ENCODE results near the gene NKAIN2.
"Not testable (repeated sequence)": the region's sequence is repeated elsewhere in the genome, so short reads cannot be mapped to it uniquely, and the experiment has no call there.

Gene NKAIN2

DNA sequence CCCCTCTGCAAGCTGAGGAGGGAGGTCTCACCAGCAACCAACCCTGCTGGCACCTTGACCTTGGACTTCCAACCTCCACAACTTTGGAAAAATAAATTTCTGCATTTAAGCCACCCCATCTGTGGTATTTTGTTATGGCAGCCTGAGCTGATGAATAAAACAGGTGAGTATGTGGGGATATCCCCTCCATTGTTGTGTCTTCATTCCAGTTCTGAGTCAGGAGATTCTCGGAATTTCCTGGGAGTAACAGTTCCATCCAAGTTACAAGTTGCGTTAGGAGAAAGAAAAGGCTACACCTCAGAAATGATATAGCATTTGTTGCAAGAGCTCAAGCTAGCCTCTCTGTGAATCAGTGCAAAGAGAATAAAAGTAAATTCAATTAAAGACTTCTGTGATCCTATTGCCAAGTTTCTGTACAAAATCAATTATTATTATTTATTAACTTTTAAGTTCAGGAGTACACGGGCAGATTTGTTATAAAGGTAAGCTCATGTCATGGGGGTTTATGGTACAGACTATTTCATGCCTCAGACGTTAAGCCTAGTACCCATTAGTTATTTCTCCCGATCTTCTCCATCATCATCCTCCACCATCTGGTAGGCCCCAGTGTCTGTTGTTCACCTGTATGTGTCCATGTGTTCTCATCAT, 153.0 kb downstream of the NKAIN2 start:
- no peak for DNase-seq (ENCODE audit: low read depth in 2 of 2, low spot score in 1 of 2)

DNA sequence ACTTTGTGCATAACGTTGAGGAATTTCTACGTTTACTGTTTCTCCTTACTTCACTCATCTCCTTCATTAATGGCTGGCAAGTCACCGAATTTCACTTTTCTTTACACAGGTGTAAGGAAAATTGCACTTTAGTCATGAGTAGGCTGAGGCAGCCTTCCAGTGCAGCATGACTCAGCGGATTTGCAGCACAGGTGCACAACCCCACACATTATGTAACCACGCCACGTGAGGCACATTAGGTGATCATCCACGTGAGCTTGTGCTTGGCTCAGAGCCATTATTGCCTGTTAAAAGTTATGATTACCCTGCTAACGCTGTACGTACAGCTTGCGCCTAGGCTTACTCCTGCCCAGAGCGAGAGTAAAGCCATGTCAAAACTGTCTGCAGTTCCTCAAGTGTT, 158.8 kb downstream of the NKAIN2 start:
- DNase-seq (ENCODE audit: low read depth in 2 of 2, low spot score in 1 of 2), result no peak

DNA sequence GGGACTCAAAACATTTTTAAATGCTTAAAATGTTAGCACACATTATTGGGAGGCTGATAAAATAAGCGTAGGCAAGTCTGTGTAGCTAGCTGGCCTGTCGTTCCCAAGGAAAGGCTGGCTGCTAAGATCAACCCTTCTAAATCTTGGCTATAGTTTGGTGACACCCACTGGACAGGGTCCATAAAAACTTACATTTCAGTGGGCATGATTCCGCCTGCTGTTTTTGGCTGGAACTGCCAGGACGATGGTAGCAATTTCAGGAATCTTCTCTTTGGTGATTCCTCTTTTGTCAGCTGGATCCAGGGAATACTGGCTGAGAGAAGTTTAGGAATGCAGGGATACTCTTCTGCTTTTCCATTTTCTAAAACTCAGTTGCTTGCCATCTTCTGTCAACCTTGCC, 162.2 kb downstream of the NKAIN2 start:
- no peak for DNase-seq (ENCODE audit: low read depth in 2 of 2, low spot score in 1 of 2)

DNA sequence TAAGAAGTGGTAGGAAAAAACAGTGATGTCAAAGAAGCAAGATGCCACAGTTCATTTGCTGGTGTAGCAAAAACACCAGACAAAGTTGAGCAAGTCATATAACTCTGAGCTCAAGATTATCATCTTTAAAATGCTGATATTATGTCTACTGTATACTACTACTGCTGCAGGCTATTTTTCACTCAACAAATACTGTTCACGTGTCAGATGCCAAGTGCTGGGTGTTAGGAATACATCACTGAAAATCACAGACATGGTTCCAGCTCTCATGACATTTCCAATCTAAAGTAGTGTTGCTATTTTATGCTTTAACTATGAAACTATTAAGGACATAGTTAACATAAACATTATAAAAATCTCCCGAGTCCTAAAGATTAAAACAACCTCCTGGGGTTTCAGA, 163.0 kb downstream of the NKAIN2 start:
- DNase-seq (ENCODE audit: low read depth in 2 of 2, low spot score in 1 of 2), result no peak

DNA sequence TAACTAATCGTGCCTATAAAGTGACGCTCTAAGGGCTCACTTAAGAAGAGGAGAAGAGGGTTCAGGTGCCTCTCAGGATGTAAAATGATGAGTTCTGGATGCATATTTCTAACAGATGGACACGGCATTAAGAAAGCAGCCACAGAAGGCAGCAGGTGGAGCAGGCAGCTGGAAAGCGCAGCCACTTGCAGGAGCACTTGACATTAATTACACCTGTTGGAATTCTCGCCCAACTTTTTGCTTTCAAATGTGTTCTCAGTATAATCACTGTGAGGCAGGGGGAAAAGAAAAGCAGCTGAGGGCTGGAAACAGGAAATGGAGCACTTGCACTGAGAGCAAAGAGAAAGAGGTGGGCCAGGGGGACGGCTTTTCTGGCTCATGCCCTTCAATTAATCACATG, 164.2 kb downstream of the NKAIN2 start:
- no peak for DNase-seq (ENCODE audit: low read depth in 2 of 2, low spot score in 1 of 2)

DNA sequence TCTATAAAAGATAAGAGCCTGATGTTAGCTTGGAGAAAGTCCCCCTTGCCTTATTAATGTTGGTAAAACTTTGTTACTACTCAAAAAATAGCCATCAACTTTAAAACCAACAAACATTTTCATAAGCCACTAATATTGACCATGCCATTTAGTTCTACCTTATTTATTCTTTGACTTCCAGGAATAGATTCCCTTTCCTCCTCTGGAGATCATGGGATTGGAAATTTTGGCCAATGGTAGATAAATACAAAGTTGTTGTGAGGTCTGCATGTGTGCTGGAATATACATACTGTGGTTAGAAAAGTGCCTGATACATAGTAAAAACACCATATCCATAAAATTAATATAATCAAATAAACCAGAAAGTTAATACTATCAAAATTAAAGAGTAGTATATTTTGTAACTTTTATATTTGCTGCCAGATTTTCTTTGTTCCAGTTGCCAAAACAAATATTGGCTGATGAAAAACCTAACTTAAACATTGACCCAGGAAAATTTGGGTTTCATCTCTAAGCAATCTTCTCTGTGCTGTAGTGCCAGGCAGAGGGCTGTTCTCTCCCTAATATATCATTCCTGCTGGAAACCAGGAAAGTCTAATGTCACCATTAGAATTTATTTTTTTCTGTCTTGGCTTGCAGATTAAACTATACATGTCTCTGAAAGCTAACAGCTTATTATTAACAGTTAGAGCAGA, 169.1 kb downstream of the NKAIN2 start:
- DNase-seq (ENCODE audit: low read depth in 2 of 2, low spot score in 1 of 2), result no peak

DNA sequence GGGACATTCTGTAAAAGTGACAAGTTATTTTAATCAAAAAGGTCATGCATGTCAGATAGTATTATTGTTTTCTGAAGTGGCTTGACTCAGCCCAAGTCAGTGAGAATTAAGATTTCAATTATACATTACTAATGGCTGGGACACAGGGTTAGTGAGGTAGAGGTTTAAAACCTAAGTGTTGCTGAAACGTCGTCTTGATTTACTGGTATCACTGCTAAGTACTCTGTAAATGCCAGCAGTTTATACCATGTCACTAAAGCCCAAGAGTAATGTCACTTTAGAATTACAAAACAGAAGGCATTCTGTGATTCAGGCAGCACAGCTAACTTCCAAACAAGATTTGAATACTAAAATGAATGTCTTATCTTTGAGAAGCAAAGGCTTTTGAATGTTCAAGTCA, 176.6 kb downstream of the NKAIN2 start:
- no peak for DNase-seq (ENCODE audit: low read depth in 2 of 2, low spot score in 1 of 2)

DNA sequence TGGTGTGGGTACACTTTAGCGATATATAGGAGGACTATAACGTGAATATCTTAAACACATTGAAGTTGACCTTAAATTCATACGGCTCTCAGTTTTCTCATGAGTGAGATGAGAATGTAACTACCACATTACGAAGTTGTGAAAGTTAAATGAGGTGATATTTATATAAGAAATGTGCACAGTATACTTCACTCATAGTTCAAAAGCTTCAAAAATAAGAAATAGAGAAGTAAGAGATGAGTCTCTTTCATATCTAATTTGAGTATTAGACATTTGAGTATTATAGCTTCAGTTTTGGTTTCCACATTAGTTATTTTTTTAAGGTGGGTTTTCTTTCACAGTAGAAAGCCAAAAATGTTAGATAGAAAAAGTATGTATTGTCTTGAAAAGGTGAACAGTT, 183.3 kb downstream of the NKAIN2 start:
- DNase-seq (ENCODE audit: low read depth in 2 of 2, low spot score in 1 of 2), result no peak

DNA sequence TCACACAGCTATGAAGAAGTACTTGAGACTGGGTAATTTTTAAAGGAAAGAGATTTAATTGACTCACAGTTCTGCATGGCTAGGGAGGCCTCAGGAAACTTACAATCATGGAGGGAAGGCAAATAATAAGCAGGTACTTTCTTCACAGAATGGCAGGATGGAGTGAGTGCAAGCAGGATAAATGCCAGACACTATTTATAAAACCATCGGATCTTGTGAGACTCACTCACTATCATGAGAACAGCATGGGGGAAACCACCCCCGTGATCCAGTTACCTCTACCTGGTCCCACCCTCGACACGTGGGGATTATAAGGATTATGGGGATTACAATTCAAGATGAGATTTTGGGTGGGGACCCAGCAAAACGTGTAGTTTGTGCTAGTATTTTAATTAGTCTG, 186.3 kb downstream of the NKAIN2 start:
- DNase-seq (ENCODE audit: low read depth in 2 of 2, low spot score in 1 of 2), result not testable (repeated sequence)

DNA sequence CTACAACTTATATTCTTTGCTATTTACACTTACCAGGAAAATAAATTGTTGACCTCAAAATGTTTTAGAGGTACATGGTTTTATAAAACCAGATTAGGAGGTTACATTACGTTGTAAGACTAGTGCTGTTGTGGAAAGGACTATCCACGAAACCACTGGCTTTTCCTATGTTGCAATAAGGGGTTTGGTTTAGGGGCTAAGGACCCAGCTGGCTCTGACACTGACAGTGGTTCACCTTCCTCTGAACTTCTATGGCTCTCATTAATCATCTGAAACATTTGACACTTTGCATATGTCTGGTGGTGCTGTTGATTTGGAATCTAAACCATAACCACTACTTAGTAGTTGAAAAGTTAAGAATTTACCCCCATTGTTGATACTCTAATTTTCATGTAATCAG, 186.7 kb downstream of the NKAIN2 start:
- DNase-seq (ENCODE audit: low read depth in 2 of 2, low spot score in 1 of 2), result no peak

DNA sequence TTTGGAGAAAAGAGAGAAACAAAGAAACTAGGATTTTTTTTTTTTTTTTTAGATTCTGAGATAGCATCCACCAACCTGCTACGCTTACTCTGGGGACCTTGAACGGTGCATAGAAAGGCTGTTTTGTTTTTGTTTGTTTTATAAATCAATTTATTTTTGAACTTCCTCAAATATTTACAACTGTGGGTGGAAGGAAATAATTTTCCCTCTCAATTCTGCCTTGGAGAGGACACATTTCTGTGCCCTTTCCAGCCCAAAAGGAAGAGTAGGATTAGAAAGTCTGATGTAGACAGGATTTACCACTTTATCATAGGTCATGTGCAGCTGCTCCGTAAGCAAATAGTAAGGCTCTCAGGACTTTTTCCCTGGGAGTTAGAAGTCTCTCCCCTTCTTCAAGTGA, 190.5 kb downstream of the NKAIN2 start:
- DNase-seq (ENCODE audit: low read depth in 2 of 2, low spot score in 1 of 2), result no peak

DNA sequence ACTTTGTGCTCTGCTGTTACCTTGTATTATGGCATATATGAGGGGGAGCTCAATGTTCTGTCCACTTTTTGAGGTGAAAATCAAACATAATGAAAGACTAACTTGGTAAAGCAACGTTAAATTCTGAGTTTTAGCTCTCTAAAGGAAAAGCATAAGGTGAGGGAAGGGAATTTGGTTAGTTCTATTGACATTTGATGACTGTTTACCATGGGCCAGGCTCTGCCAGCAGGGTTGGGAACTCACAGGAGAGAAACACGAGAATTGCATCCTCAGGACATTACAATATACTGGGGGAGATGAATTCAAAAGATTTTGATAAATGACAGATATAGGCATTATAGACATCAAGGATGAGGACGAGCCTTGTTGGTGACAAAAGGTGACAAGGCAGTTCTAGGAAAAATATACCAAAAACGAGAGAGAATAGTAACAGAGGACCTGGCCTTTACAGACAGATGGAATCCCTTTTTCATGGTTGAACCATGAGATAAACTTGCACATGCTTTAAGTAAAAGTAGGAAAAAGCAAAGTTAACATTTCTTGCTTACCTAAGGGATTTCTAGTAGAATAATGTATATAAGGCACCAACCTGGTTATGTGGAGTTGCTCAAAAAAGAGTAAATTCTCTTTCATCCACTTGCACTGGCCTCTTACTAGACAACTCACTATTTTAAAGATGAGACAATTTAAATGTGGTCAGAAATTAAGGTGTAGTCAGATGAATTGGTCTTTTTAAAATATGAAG, 191.4 kb downstream of the NKAIN2 start:
- no peak for DNase-seq (ENCODE audit: low read depth in 2 of 2, low spot score in 1 of 2)

DNA sequence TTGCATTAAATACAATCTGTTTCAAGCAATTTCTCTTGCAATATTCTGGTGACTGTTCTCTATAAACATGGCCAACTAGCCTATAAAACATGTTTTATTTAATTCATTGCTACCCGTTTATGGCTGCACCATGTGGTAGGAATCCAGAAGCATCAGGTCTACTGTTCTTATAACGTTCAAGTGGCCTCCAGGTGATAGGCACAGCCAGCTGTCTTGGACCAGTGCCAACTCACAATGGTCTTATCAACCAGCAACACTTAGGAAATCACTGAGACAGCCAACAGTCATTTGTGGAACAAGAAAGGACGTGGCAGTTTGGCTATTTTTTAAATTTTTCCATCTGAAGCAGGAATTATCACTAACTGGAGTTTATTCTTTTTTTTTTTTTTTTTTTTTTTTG, 193.6 kb downstream of the NKAIN2 start:
- no peak for DNase-seq (ENCODE audit: low read depth in 2 of 2, low spot score in 1 of 2)

DNA sequence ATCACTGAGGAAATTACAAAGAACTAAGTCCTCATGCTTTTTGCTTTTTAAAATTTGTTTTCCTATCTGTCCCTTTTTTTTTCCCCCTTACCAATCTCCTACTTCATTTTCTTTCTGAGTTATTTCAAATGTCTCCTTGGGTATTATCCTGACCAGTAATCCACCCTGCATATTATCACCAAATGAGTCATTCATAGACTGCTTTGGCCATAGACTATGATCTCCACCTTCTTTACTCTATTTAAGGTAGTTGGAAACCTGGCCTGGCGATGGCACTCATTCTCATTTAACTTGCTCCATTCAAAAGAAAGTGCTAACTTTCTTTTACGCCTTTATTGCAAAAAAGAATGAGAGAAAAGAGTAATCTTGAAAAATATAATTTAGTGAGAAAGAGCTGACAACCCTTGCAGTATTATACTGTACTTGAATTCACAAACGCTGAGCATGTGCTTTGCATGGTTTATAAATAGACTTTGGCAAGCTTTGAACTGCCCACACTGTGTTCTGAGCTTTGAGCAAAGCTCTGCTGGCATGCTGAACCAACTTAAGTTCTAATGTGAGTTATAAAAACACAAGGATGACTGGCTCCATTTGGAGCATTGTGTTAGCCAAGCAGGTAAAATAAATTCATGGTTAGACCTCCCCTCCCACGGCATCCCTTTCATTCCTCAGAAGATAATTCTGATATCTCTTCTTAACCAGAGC, 198.9 kb downstream of the NKAIN2 start:
- no peak for DNase-seq (ENCODE audit: low read depth in 2 of 2, low spot score in 1 of 2)

DNA sequence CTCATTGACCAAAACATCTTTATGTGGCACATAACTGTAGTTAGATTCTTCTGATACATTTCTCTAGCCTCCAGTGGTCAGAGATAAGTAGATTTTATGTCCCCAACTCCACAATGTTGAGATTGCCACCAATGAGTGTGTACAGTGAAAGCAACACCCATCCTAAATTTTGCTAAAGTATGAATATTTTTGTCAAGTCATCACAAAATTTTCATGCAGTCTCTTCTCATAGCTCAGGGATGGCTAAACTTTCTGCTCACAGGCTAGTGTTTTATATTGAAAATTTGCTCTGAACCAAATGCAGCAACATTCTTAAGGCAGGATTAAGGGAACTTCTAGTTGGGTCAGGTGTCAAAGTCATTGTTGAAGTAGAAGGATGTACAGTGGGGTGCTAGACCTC, 203.6 kb downstream of the NKAIN2 start:
- no peak for DNase-seq (ENCODE audit: low read depth in 2 of 2, low spot score in 1 of 2)

DNA sequence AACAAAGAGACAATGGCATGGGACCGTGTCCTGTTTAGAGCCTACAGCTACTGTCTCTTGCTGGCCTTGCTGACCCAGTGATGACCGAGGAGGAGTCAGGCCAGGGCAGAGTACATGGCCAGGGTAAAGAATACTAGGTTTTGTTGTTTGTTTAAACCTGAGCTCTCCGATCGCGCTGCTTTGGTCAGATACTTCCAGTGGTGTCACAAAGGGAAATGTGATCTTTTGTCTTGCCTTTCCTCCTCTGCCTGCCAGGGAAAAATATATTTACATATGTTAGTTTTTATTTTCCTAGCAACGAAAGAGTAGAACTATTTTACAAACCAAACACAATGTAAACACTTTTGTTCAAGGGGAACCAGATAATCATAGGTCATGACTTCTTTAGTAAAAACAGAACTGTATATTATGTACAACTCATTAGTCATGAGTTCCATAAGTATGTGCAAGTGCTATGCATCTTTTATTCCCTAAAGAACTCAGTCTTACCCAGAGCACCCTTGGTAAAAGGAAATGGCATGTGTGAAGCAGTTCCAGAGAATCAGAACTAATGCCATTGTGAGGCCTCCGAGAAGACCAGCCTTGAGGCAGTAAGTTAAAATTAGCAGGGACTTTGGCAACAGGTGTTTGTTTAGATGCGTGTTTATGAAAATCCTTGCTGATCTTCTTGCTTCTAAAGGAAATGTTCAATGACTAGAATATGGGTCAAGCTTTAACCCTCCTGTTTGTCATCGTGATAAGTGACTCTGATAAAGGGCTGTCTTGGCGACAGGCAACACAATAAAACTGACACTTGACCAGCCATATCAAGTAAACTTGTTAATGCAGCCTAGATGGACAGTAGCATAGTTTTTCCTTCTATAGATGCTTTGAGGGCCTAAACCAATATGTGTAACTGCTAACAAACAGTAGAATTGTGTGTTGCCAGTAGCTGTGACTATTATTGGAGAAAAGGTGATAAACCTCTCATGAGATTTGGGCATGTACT, 204.6 kb downstream of the NKAIN2 start:
- DNase-seq (ENCODE audit: low read depth in 2 of 2, low spot score in 1 of 2), result no peak

DNA sequence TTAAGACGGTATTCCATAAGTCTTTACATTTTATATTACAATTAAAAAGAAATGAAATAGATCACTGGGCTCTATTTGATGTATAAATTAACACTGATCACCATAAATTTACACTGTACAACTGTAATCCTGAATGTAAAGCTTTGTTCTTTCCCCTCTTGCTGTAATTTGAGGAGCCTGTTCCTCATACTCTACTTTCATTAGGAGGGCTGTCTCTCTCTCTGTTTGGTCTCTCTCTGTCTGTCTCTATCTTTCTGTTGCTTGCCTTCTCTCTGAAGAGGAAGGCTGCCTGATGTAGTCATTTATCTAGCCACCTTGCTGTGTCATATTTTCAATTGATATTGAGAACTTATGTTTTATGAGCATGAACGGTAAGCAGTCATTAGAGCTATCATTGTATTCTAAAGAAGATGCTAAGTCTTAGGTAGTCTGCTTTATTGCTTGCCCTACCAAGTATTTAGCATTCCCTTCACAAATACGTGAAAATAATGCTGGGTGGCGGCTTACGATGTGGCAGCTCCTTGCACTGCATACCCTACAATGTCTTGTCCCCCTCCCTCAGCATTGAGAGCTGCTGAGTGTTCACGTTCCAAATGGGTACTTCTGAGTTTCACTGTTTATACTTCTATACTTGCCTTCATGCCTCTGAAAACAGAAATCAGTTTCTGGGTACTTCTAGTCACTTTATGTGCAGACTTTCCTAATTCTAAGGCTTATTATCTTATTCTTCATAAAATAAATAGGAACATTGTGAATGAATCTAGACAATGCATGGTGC, 205.5 kb downstream of the NKAIN2 start:
- DNase-seq (ENCODE audit: low read depth in 2 of 2, low spot score in 1 of 2), result no peak

DNA sequence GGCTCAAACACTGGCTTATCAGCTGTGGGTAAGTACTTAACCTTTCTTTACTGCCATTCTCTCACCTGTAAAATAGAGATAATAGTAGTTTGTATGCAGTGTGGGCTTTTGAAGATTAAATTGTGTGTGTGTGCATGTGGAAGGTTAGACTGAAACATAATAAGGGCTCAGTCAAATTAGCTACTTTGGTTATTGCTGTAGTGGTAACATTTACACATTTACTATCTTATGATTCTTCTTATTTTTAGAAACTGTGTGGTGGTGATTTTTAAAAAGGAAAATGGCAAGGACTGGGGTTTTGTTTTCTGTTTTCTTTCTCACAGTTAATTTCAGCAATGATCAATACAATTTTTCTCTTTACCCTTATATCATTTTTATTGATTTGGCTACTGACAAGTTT, 206.9 kb downstream of the NKAIN2 start:
- no peak for DNase-seq (ENCODE audit: low read depth in 2 of 2, low spot score in 1 of 2)

DNA sequence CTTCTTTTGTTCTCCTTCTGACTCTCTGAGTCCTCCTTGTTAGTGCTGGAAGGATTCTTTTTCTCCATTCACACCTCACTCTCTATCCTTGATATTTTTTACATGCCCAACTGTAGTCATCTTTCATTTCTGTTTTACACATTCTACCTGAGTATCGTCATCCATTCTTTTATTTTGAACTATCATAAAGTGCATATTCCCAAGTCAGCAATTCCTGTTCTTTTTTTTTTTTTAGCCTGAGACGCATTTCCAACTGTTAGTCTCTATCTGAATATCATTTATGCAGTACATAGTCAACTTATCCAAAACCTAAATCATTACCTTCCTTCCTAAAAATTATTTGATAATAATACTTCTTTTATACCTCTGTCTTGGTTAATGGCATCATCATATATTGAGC, 207.5 kb downstream of the NKAIN2 start:
- DNase-seq (ENCODE audit: low read depth in 2 of 2, low spot score in 1 of 2), result no peak

DNA sequence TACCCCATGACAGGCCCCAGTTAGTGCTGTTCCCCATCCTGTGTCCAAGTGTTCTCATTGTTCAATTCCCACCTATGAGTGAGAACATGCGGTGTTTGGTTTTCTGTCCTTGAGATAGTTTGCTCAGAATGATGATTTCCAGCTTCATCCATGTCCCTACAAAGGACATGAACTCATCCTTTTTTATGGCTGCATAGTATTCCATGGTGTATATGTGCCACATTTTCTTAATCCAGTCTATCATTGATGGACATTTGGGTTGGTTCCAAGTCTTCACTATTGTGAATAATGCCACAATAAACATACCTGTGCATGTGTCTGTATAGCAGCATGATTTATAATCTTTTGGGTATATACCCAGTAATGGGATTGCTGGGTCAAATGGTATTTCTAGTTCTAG, 218.4 kb downstream of the NKAIN2 start:
- DNase-seq (ENCODE audit: low read depth in 2 of 2, low spot score in 1 of 2), result not testable (repeated sequence)
